HG03354 (cell line): ENCODE measurements around the gene GRK1.

Experiments used
- ATAC-seq: cut with Tn5 transposase; IDR thresholded peaks from one replicate; pipeline ENCODE4 v1.9.1; 2021; ENCODE audit warnings: mild to moderate bottlenecking; ENCODE audit not compliant: unreplicated experiment, poor library complexity, severe bottlenecking

Gene GRK1

GRCh38 chr13:113659337-113659736 lies 7.7 kb upstream of the GRK1 start:
- ATAC-seq, result no peak

- ATAC-seq, result no peak
Measured at GRCh38 chr13:113660066-113660465, 7.0 kb upstream of the GRK1 start.

GRCh38 chr13:113661509-113661908 lies 5.5 kb upstream of the GRK1 start:
- ATAC-seq, result no peak

- no peak for ATAC-seq
Measured at GRCh38 chr13:113663934-113664333, 3.1 kb upstream of the GRK1 start.

- ATAC-seq, result no peak
Measured at GRCh38 chr13:113664751-113665596, 2.0 kb upstream of the GRK1 start.

- ATAC-seq, result no peak
Measured at GRCh38 chr13:113665597-113666328, 1.3 kb upstream of the GRK1 start.

GRCh38 chr13:113666329-113666670 lies 719 bp upstream of the GRK1 start:
- no peak for ATAC-seq

GRCh38 chr13:113667771-113668490 lies 912 bp downstream of the GRK1 start:
- no peak for ATAC-seq

GRCh38 chr13:113668491-113668971 lies 1.5 kb downstream of the GRK1 start:
- ATAC-seq, result no peak

GRCh38 chr13:113669231-113669754 lies 2.3 kb downstream of the GRK1 start:
- no peak for ATAC-seq

GRCh38 chr13:113669755-113670341 lies 2.8 kb downstream of the GRK1 start:
- no peak for ATAC-seq

- ATAC-seq, result no peak
Measured at GRCh38 chr13:113670541-113670940, 3.5 kb downstream of the GRK1 start.

GRCh38 chr13:113671066-113672001 lies 4.3 kb downstream of the GRK1 start:
- no peak for ATAC-seq

GRCh38 chr13:113672002-113672651 lies 5.1 kb downstream of the GRK1 start:
- no peak for ATAC-seq

GRCh38 chr13:113722921-113723320 lies 55.9 kb downstream of the GRK1 start:
- ATAC-seq, result no peak

- no peak for ATAC-seq
Measured at GRCh38 chr13:113723410-113724015, 56.5 kb downstream of the GRK1 start.

GRCh38 chr13:113724016-113724758 lies 57.2 kb downstream of the GRK1 start:
- no peak for ATAC-seq
